Pancreas (tissue), 10 donors: ENCODE measurements around the gene KLK4. TPM values are rescaled to one million over a fixed set of nuclear protein-coding genes. Genes with fewer than 3 reads are reported as not detected.
"Not testable (repeated sequence)": the region's sequence is repeated elsewhere in the genome, so short reads cannot be mapped to it uniquely, and the experiment has no call there.

Source experiments
- ATAC-seq, 4 donors: fragments of 200-7000 bp; cut with Tn5 transposase; one replicate each; pipeline versions ENCODE4 v1.8.0 to v1.9.1; 2020; ENCODE audit warnings: mild to moderate bottlenecking in 4 of 4, moderate library complexity in 4 of 4
- DNase-seq, 6 donors: peaks; one replicate each; pipeline ENCODE4 v3.0.0-alpha.2; 2020
- FAIRE-seq: peaks from 2 replicates; lab custom pipeline; 2012; peaks lifted over from hg19 to GRCh38; lab: Jason Lieb, UNC
- H3K27ac ChIP-seq, 4 donors: fragments of 200-600 bp; sonication (generic); 1 replicate in 3 of 4; 2 replicates in 1 of 4; pipeline versions ENCODE4 v1.5.0 to v1.8.0; 2020
- H3K27me3 ChIP-seq, 4 donors: fragments of 200-600 bp; one replicate each; pipeline ENCODE4 v1.8.0; 2021
- H3K36me3 ChIP-seq, 3 donors: fragments of 200-600 bp; sonication (generic) in 1 of 3; one replicate each; pipeline versions ENCODE4 v1.5.0 to v1.8.0; 2020 to 2021
- H3K4me1 ChIP-seq, 3 donors: fragments of 200-600 bp; one replicate each; pipeline ENCODE4 v1.8.0; 2021
- H3K4me3 ChIP-seq, 4 donors: fragments of 200-600 bp; sonication (generic) in 2 of 4; one replicate each; pipeline versions ENCODE4 v1.5.0 to v1.8.0; 2020 to 2021
- H3K9me3 ChIP-seq, 4 donors: fragments of 200-600 bp; one replicate each; pipeline ENCODE4 v1.8.0; 2021
- CTCF ChIP-seq, 4 donors: fragments of 200-600 bp; sonication (generic) in 3 of 4; IDR thresholded peaks; one replicate each; pipeline versions ENCODE4 v1.5.0 to v1.8.0; 2021; ENCODE audit warnings: antibody characterized with exemption in 4 of 4
- WGBS, 2 donors: extraction: QIAGEN DNeasy Blood & Tissue Kit; methylation state at CpG; one replicate each; pipeline ENCODE4 v1.1.7; 2013; 5-methylcytosine and 5-hydroxymethylcytosine counted together
- intact Hi-C, 3 donors: fragments of 100-400 bp; cut with DNase I; formaldehyde crosslinking; loops; one replicate each; pipeline versions ENCODE4 v1.11.1 to v1.14.2; 2022
- polyA plus RNA-seq, 2 donors: library from polyadenylated mRNA; stranded (reverse); fragments of 200-250 nt; gene quantifications; one replicate each; pipeline ENCODE4 v1.2.3, GENCODE V29; 2013
- total RNA-seq, 6 donors: library from RNA; stranded (reverse); fragmentation: NEBNext Ultra II Directional in 4 of 6; extraction: Animal tissue kit (Norgen Biotek cat#: 25700) in 4 of 6; gene quantifications; one replicate each; pipeline versions ENCODE4 v1.2.1 to v1.2.4, GENCODE V29; 2021 to 2023
- donor health status: healthy with polysubstance abuse.
- donor health status: DM: no; HTN: no; CAD: no; lungs with moderate emphysema.
- donor health status: DM: no; HTN: no; CAD: no.
- donor health status: control.
- donor health status: control.
- donor health status: Bipolar disorder and iron deficiency.
- donor health status: DM: yes; HTN: yes; CAD: no.
- donor health status: DM: no; HTN: no; CAD: no.
- donor health status: DM: no; HTN: no; CAD: no.
- donor health status: DM: yes; HTN: yes; CAD: no.

The KLK4 gene
- total and polyA plus RNA-seq, 8 donors, result 0.41 TPM; not detected in 7

DNA sequence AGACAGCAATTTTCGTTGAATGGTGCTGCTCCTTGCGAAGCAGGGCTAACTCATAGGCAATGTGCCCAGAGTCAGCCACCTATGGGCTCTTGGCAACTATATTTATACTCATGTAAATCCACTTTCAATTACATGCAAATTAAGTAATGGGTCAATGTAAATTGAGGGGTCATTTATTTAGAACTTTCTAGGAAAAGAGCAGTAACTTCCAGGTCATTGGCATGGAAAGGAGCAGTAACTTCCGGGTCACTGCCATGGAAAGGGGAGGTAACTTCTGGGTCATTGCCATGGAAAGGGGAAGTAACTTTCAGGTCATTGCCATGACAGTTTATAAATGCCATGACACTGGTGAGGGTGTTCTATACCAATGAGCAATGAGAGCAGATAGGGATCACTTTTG is 11.6 kb downstream of the KLK4 start:
- ATAC-seq (no peak), FAIRE-seq (no peak), DNase-seq (no peak)
- Histone ChIP-seq H3K4me1 (no peaks in the 10 kb centered on the region), H3K27ac (no peak overlapping the region), H3K9me3 (no peaks in the 10 kb centered on the region), H3K36me3 (no peaks in the 10 kb centered on the region), H3K4me3 (no peak overlapping the region), H3K27me3 (no peaks in the 10 kb centered on the region)
- WGBS, 2 donors, result 73 to 84% methylated on average over 3 of the region's 3 CpGs
- no peak for TF ChIP-seq CTCF (IDR thresholded peaks at IDR 0.05)
- intact Hi-C loops, result no loop called here

DNA sequence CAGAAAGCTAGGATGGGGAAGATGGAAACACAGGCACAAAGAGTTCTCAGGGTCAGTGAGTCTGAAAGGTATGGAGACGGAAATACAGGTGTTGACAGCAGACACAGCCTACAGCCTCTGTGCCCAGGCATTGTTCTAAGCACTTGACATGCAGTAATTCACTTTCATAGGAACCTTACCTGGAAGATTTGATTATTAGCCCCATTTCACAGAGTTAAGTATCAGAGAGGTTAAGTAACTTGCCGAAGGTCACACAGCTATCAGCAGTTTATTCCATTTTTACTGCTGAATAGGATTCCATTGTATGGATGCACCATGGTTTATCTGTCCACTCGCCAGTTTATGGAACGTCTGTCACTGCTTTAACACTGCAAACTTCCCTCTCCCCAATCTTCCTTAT is 13.2 kb downstream of the KLK4 start:
- intact Hi-C loops, result no loop called here
- no peak for ATAC-seq
- TF ChIP-seq CTCF (IDR thresholded peaks at IDR 0.05), result no peak

GRCh38 chr19:50897612-50898011 is 13.6 kb downstream of the KLK4 start:
- no peaks in the 10 kb centered on the region for H3K4me1 ChIP-seq
- WGBS, 2 donors, result 52 to 73% methylated on average over 3 of the region's 3 CpGs
- H3K4me3 ChIP-seq, result no peak overlapping the region
- no peaks in the 10 kb centered on the region for H3K36me3 ChIP-seq
- no peak for FAIRE-seq
- DNase-seq, result no peak
- H3K9me3 ChIP-seq, result no peaks in the 10 kb centered on the region
- no peak for TF ChIP-seq CTCF (IDR thresholded peaks at IDR 0.05)
- intact Hi-C loops, result no loop called here
- no peak overlapping the region for H3K27ac ChIP-seq
- no peaks in the 10 kb centered on the region for H3K27me3 ChIP-seq
- no peak for ATAC-seq

More for the DNA sequence above, 13.2 kb downstream of the KLK4 start:
- Histone ChIP-seq H3K27me3 (no peaks in the 10 kb centered on the region), H3K4me3 (no peak overlapping the region), H3K27ac (no peak overlapping the region), H3K9me3 (no peaks in the 10 kb centered on the region), H3K36me3 (no peaks in the 10 kb centered on the region), H3K4me1 (no peaks in the 10 kb centered on the region)
- no peak for FAIRE-seq
- 45 to 59% methylated on average over 4 of the region's 4 CpGs for WGBS, 2 donors
- DNase-seq, result no peak

DNA sequence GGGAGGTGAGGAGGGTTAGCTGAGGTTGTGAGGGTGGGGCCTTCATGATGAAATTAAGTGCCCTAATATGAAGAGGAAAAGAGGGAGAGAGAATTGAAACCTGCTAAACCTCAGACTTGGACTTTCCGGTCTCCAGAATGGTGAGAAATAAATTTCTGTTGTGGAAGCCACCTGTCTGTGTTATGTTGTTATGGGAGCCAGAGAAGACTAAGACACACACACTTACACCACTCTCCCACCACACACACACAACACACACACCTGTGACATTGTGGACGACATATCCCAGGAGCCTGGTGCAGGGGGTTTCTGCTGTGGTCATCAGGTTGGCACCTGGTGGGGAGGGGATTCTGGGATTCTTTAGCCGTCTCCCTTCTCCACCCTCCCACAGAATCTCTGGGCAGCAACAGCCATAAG is 14.0 kb downstream of the KLK4 start:
- no peaks in the 10 kb centered on the region for H3K4me1 ChIP-seq
- H3K27ac ChIP-seq, result no peak overlapping the region
- no peaks in the 10 kb centered on the region for H3K36me3 ChIP-seq
- no peaks in the 10 kb centered on the region for H3K27me3 ChIP-seq
- H3K4me3 ChIP-seq, result no peak overlapping the region
- no peaks in the 10 kb centered on the region for H3K9me3 ChIP-seq
- no peak for TF ChIP-seq CTCF (IDR thresholded peaks at IDR 0.05)
- 36 to 56% methylated on average over 3 of the region's 3 CpGs for WGBS, 2 donors
- no peak for FAIRE-seq
- ATAC-seq, result no peak
- DNase-seq, result no peak
- intact Hi-C loops, result no loop called here

GRCh38 chr19:50896591-50897190 is 14.5 kb downstream of the KLK4 start:
- Histone ChIP-seq H3K36me3 (no peaks in the 10 kb centered on the region), H3K27me3 (no peaks in the 10 kb centered on the region), H3K27ac (no peak overlapping the region), H3K4me3 (no peak overlapping the region), H3K9me3 (no peaks in the 10 kb centered on the region), H3K4me1 (no peaks in the 10 kb centered on the region)
- peak; percentile 57 to 81 (median 70) for ATAC-seq
- 48 to 61% methylated on average over 6 of the region's 6 CpGs for WGBS, 2 donors
- intact Hi-C loops, result no loop called here
- no peak for TF ChIP-seq CTCF (IDR thresholded peaks at IDR 0.05)
- peak in 3 of 6 donors; percentile 24 to 66 (median 59) for DNase-seq
- FAIRE-seq, result no peak

DNA sequence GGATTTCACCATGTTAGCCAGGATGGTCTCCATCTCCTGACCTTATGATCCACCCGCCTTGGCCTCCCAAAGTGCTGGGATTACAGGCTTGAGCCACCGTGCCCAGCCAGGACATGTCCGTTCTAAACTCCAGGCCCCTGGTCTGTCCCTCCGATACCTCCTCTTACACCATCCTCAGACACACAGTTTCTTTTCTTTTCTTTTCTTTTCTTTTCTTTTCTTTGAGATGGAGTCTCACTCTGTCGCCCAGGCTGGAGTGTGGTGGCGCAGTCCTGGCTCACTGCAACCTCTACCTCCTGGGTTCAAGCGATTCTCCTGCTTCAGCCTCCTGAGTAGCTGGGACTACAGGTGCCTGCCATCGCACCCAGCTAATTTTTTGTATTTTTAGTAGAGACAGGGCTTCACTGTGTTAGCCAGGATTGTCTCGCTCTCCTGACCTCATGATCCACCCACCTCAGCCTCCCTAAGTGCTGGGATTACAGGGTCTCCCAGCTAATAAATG is 15.1 kb downstream of the KLK4 start:
- DNase-seq, FAIRE-seq, intact Hi-C loops, H3K4me3 ChIP-seq, H3K9me3 ChIP-seq, H3K36me3 ChIP-seq, H3K27me3 ChIP-seq, H3K4me1 ChIP-seq, H3K27ac ChIP-seq: not testable (repeated sequence)
- peak in 1 of 4 donors; percentile 10 for ATAC-seq
- WGBS, 2 donors, result 65 to 74% methylated on average over 9 of the region's 9 CpGs
